Measurements from ENCODE around the gene TOPAZ1. TPM values are rescaled to one million over a fixed set of nuclear protein-coding genes. Genes with fewer than 3 reads are reported as not detected.

Gene TOPAZ1
- polyA plus RNA-seq, 2 of the 4 experiments (the other 2 are of a cell fraction) = not detected

DNA sequence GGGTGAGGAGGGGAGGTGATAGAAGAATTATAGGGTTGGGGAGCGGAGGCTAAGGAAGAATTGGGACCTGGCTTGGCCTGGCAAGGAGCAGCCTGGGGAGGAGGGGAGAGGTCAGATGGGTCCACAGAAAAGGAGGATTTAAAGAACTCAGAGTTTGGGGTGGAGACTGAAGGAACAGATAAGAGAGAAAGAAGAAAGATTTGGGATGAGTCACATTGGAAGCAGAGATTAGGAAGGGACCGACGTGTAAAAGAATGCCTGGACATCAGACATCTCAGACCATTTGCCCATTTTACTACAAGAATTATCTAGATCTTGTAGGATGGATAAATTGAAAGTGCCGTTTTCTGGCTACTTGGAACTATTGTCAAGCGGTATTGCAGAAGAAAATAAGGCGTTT, 107.3 kb downstream of the TOPAZ1 start:
- POLR2A ChIA-PET = no interaction called here

DNA sequence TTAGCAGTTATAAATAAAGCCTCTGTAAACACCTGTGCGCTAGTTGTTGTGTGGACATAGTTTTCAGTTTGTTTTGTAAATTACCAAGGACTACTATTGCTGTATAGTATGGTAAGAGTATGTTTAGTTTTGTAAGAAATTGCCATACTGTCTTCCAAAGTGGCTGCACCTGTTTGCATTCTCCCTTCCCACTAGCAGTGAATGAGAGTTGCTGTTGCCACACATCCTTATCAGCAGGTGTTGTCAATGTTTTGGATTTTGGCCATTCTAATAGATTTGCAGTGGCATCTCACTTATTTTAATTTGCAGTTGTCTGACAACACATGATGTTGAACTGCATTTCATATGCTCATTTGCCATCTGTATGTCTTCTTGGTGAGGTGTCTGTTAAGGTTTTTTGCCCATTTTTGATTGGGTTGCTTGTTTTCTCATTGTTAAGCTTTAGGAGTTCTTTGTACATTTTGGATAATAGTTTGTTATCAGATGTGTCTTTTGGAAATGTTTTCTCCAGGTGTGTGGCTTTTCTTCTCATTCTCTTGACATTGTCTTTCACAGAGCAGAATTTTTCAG, 111.8 kb downstream of the TOPAZ1 start:
- FAIRE-seq (no peak), DNase-seq (ENCODE audit: low read depth in 1 of 2, low spot score in 1 of 2) (no peak), ATAC-seq (no peak)
- H3K4me2 ChIP-seq = no peak overlapping the region
- peaks cover under 1% of the 10 kb centered on the region; the same call in 2 of the 3 replicates for H3K4me1 ChIP-seq
- H3K4me3 ChIP-seq = no peak overlapping the region
- no peak overlapping the region for H3K27ac ChIP-seq
- ChIA-PET POLR2A (no interaction called here), CTCF (interaction anchor here (0.6 kb wide), 1 partner anchor 330 kb away, joined by 3 read pairs; no protein-coding TSS in a partner anchor)
- WGBS (ENCODE audit: missing lambda C conversion rate) = 100% methylated on average over 1 of the region's 1 CpG
- TF ChIP-seq REST (IDR thresholded peaks at IDR 0.05) (no peak), MAFK (IDR thresholded peaks at IDR 0.05; ENCODE audit: partially characterized antibody) (no peak), RCOR1 (IDR thresholded peaks at IDR 0.05; ENCODE audit: low read depth, low read length) (no peak), NR3C1 (IDR thresholded peaks at IDR 0.05) (no peak), JUNB (IDR thresholded peaks at IDR 0.05) (no peak), EP300 (IDR thresholded peaks at IDR 0.05) (no peak), ZSCAN20 (CRISPR knock-in tag; IDR thresholded peaks at IDR 0.05) (no peak), ZC3H11A (IDR thresholded peaks at IDR 0.05) (no peak)
- TF ChIP-seq, protein P1, sequence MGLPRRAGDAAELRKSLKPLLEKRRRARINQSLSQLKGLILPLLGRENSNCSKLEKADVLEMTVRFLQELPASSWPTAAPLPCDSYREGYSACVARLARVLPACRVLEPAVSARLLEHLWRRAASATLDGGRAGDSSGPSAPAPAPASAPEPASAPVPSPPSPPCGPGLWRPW (IDR thresholded peaks at IDR 0.05) = no peak
- H3K9me3 ChIP-seq = no peaks in the 10 kb centered on the region

More for the DNA sequence above, 107.3 kb downstream of the TOPAZ1 start:
- ATAC-seq (no peak), FAIRE-seq (no peak), DNase-seq (ENCODE audit: low read depth in 1 of 2, low spot score in 1 of 2) (no peak)
- Histone ChIP-seq H3K4me2 (no peak overlapping the region), H3K9me3 (no peaks in the 10 kb centered on the region), H3K4me1 (no peaks in the 10 kb centered on the region), H3K27ac (no peak overlapping the region), H3K4me3 (no peak overlapping the region)
- no peak for TF ChIP-seq RCOR1 (IDR thresholded peaks at IDR 0.05; ENCODE audit: low read depth, low read length)
- CTCF ChIA-PET = interaction anchor here (0.6 kb wide), 1 partner anchor 9 kb away, joined by 3 read pairs; no protein-coding TSS in a partner anchor
- WGBS (ENCODE audit: missing lambda C conversion rate) = 85% methylated on average over 6 of the region's 6 CpGs

DNA sequence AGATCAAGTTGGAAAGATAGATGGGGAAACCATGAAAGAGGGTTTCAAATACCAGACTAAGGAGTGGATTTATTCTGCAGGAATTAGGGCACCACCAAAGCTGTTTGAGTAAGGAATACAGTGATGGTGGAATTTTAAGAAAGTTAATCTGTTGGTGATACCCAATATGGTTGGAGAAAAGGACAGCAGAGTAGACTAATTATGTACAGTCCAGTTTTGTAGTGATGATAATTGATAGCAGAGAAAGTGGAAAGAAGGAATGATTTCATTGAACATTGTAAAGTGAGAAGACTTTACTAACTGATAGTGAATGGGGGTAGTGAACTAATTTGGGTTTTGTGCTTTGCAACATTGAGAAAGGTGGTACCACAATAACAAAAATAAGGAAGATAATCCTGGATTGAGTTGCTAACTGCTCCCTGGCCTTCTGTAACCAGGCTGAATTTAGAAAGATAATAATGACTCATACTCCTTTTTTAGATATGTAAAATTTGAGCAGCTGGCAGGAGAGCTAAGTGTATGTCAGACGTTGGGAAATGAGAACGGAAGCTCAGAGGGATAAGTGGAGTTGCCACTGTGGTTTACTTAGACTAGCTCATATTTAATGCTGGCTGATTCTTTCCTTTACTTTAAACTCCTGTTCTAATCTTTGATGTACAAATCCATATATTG, 113.8 kb downstream of the TOPAZ1 start:
- ATAC-seq (no peak), FAIRE-seq (no peak), DNase-seq (ENCODE audit: low read depth in 1 of 2, low spot score in 1 of 2) (no peak)
- CTCF ChIA-PET = interaction anchor here (0.6 kb wide), 1 partner anchor 82 kb away, joined by 3 read pairs; no protein-coding TSS in a partner anchor
- Histone ChIP-seq H3K4me3 (no peak overlapping the region), H3K9me3 (no peaks in the 10 kb centered on the region), H3K27ac (no peak overlapping the region), H3K4me1 (peaks cover 21% of the 10 kb centered on the region), H3K4me2 (0 out of 3 replicates have a peak overlapping the region, but pooled peaks have one; percentile 10)
- 36% methylated on average over 2 of the region's 2 CpGs for WGBS (ENCODE audit: missing lambda C conversion rate)
- POLR2A ChIA-PET = interaction anchor here (0.7 kb wide), 1 partner anchor 17 kb away, joined by 3 read pairs; the partner anchor contains the start of gene TCAIM
- TF ChIP-seq POLR2AphosphoS2 (conservative IDR thresholded peaks at IDR 0.05; ENCODE audit: low read length) (no peak), FOSB (CRISPR knock-in tag; IDR thresholded peaks at IDR 0.05) (no peak), MYC (IDR thresholded peaks at IDR 0.05; ENCODE audit: borderline replicate concordance, low read length) (no peak), NPAS2 (CRISPR knock-in tag; IDR thresholded peaks at IDR 0.05; ENCODE audit: borderline replicate concordance) (no peak), RCOR1 (IDR thresholded peaks at IDR 0.05; ENCODE audit: low read depth, low read length) (no peak), RFX5 (IDR thresholded peaks at IDR 0.05) (no peak), CBX8 (IDR thresholded peaks at IDR 0.05) (no peak), NFE2L2 (conservative IDR thresholded peaks at IDR 0.05; ENCODE audit: low read length) (no peak), HEYL (CRISPR knock-in tag; IDR thresholded peaks at IDR 0.05) (no peak), FOSL2 (IDR thresholded peaks at IDR 0.05) (no peak), FOSL2 (CRISPR knock-in tag; IDR thresholded peaks at IDR 0.05) (no peak), BHLHE40 (IDR thresholded peaks at IDR 0.05; ENCODE audit: low read depth, low read length) (no peak)
- TF ChIP-seq, protein P2, sequence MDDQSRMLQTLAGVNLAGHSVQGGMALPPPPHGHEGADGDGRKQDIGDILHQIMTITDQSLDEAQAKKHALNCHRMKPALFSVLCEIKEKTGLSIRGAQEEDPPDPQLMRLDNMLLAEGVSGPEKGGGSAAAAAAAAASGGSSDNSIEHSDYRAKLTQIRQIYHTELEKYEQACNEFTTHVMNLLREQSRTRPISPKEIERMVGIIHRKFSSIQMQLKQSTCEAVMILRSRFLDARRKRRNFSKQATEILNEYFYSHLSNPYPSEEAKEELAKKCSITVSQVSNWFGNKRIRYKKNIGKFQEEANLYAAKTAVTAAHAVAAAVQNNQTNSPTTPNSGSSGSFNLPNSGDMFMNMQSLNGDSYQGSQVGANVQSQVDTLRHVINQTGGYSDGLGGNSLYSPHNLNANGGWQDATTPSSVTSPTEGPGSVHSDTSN (IDR thresholded peaks at IDR 0.05) = no peak
- TF ChIP-seq, protein P3, sequence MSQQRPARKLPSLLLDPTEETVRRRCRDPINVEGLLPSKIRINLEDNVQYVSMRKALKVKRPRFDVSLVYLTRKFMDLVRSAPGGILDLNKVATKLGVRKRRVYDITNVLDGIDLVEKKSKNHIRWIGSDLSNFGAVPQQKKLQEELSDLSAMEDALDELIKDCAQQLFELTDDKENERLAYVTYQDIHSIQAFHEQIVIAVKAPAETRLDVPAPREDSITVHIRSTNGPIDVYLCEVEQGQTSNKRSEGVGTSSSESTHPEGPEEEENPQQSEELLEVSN (IDR thresholded peaks at IDR 0.05; ENCODE audit: borderline replicate concordance, low read depth) = no peak
- TF ChIP-seq, protein P4, sequence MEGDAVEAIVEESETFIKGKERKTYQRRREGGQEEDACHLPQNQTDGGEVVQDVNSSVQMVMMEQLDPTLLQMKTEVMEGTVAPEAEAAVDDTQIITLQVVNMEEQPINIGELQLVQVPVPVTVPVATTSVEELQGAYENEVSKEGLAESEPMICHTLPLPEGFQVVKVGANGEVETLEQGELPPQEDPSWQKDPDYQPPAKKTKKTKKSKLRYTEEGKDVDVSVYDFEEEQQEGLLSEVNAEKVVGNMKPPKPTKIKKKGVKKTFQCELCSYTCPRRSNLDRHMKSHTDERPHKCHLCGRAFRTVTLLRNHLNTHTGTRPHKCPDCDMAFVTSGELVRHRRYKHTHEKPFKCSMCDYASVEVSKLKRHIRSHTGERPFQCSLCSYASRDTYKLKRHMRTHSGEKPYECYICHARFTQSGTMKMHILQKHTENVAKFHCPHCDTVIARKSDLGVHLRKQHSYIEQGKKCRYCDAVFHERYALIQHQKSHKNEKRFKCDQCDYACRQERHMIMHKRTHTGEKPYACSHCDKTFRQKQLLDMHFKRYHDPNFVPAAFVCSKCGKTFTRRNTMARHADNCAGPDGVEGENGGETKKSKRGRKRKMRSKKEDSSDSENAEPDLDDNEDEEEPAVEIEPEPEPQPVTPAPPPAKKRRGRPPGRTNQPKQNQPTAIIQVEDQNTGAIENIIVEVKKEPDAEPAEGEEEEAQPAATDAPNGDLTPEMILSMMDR (IDR thresholded peaks at IDR 0.05) = no peak

Measured in A549 (cell line).